GM12872 (cell line): ENCODE results near the gene OR2M3.

Experiments used
- TF ChIP-seq, protein P1 (sequence below): IDR thresholded peaks from 3 replicates; pipeline ENCODE4 v1.5.1; 2011; ENCODE audit warnings: low read depth, mild to moderate bottlenecking, low read length, moderate library complexity; ENCODE audit not compliant: insufficient read depth

OR2M3 gene

DNA sequence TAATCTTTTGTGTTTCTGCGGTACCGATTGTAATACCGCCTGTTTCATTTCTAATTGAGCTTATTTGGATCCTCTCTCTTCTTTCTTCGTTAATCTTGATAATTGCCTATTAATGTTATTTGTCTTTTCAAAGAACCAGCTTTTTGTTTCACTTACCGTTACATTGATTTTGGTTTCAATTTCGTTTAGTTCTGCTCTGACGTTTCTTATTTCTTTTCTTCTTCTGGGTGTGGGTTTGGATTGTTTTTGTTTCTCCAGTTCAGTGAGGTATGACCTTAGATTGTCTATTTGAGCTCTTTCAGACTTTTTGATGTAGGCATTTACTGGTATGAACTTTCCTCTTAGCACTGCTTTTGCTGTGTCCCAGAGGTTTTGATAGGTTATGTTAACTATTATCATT, 13.1 kb upstream of the OR2M3 start:
- TF ChIP-seq, protein P1, sequence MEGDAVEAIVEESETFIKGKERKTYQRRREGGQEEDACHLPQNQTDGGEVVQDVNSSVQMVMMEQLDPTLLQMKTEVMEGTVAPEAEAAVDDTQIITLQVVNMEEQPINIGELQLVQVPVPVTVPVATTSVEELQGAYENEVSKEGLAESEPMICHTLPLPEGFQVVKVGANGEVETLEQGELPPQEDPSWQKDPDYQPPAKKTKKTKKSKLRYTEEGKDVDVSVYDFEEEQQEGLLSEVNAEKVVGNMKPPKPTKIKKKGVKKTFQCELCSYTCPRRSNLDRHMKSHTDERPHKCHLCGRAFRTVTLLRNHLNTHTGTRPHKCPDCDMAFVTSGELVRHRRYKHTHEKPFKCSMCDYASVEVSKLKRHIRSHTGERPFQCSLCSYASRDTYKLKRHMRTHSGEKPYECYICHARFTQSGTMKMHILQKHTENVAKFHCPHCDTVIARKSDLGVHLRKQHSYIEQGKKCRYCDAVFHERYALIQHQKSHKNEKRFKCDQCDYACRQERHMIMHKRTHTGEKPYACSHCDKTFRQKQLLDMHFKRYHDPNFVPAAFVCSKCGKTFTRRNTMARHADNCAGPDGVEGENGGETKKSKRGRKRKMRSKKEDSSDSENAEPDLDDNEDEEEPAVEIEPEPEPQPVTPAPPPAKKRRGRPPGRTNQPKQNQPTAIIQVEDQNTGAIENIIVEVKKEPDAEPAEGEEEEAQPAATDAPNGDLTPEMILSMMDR, result no peak

DNA sequence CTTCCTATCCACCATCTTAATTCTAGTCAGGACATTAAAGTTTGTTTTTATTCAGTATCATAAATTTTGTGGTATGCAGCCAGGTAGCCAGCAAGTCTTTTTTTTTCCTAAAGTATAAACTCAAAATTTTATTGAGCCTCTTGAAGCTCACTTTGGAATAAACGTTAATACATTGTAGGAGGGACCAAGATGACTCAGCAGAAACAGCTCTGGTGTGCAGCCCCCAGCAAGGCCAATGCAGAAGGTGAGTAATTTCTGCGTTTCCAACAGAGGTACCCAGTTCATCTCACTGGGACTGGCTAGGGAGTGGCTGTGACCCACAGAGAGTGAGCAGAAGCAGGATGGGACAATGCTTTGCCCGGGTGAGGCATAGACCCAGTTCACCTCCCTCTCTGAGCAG, 9.7 kb upstream of the OR2M3 start:
- TF ChIP-seq, protein P1, result no peak

DNA sequence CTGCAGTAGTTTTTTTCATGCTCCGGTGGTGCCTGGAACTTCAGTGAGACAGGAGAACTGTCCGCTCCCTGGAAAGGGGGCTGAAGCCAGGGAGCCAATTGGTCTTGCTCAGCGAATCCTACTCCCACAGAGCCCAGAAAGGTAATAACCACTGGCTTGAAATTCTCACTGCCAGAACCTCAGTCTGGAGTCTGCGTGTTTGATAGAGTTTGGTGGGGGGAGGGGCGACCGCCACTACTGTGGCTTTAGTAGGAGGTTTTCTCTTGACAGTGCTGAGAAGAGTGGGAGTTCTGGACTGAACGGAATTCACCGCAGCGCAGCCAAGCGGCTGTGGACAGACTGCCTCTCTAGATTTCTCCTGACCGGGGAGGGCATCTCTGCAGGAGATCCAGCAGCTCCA, 8.0 kb upstream of the OR2M3 start:
- TF ChIP-seq, protein P1, result no peak

DNA sequence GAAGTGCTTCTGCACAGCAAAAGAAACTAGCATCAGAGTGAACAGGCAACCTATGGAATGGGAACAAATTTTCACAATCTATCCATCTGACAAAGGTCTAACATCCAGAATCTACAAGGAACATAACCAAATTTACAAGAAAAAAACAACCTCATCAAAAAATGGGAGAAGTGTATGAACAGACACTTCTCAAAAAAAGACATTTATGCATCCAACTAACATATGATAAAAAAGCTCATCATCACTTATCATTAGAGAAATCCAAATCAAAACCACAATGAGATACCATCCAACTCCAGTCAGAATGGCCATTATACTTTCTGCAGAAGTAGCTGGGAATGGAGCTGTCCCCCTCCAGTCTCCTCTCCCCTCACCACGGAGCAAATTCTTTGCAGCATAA, 2.9 kb upstream of the OR2M3 start:
- TF ChIP-seq, protein P1, result no peak

DNA sequence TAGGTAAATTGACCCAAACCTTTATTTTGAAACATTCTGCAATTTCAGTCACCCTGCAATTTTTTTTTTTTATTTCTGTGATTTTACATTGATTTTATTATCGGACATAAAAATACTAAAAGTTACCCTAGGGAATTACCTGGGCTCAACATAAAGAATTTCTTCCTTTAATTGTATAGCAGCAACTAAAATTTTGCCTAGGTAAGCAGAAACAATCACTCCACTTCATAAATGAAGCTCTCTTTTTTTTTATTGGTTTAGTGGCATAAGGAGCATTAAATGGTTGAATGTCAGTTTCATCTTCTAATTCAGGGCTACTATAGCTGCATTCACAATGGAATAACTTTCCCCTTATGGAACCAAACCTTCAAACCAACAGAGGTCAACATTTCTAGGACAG, 18.8 kb downstream of the OR2M3 start:
- TF ChIP-seq, protein P1, result no peak

DNA sequence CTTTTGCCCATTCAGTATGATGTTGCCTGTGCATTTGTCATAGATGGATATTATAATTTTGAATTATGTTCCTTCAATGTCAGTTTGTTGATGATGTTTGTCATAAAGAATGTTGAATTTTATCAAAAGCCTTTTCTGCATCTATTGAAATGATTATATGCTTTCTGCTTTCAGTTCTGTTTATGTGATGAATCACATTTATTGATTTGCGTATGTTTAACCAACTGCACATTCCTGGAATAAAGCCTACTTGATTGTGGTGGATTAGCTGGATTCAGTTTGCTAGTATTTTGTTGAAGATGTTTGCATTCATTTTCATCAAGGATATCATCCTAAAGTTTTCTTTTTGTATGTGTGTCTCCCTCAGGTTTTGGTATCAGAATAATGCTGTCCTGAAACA, 28.5 kb downstream of the OR2M3 start:
- TF ChIP-seq, protein P1, result no peak

DNA sequence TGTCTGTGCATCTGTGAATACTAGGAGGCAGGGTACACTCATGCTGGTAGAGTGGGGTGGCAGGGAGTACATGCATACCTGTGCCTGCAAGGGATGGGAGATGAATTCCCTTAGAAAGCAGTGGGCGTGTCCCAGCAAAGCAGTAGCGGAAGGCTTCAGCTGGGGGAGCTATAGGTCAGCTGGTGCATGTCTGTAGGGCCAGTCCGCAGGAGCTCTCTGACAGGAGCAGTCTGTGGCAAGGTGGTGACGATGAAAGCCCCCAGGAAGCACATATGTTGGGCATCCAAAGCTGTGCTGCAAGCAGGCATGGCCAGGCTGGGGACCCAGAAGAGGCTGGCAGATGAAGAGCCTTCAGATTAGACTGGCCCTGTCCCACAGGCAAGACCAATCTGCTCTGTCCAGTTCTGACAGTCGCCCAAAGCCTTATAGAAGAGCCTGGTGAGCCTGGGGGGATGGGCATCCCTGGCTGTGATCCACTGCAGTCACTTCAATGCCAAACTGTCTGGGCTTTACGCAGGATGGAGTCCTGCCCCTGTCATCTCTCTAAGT, 32.4 kb downstream of the OR2M3 start:
- TF ChIP-seq, protein P1, result no peak
